GM21381 (cell line): ENCODE data around the gene GLI3.
A peak's percentile ranks its signal among the peaks of the same experiment; 100 is the strongest.

Experiments used
- ATAC-seq: cut with Tn5 transposase; IDR thresholded peaks from one replicate; pipeline ENCODE4 v1.9.1; 2021; ENCODE audit warnings: mild to moderate bottlenecking, moderate library complexity; ENCODE audit not compliant: unreplicated experiment

GLI3 gene

GRCh38 chr7:42236976-42237810, at the start of gene GLI3:
TSS of gene GLI3 (minus strand) at chr7:42237209. CDS start at chr7:42223253, 13,956 bp downstream.
- ATAC-seq, result peak; percentile 64

- ATAC-seq, result no peak
These were observed 48.4 kb upstream of the GLI3 start for GRCh38 chr7:42285383-42285824.

DNA sequence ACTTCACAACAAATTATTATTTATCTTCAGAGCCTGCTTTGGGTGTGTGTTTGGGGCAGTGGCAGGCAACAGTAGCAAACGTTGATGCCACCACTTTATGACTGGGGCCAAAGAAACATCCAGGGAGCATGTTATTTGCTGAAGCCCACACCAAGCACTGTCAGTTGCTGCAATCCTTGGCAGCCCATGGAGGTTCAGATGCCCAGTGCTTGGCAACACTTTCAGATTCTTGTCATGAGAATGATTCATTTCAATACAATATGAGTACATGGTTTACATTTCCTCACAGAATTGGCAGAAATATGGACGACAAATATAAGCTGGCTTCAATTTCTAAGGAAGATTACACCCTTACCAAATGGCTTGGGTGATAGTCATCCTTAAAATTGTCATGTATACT, 46.5 kb upstream of the GLI3 start:
- ATAC-seq, result no peak

DNA sequence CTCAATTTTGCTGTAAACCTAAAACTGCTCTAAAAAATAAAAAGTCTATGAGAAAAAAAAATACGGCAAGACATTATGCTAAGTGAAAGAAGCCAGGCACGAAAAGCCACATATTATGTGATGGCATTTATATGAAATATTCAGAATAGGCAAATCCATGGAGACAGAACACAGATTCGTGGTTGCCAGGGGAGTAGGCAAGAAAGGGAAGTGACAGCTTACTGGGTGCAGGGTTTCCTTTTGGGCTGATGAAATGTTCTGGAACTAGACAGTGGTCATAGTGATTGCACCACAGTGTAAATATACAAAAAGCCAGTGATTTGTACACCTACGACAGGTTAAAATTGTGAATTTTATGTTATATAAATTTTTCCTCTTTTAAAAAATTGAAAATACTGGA, 41.3 kb upstream of the GLI3 start:
- ATAC-seq, result no peak

DNA sequence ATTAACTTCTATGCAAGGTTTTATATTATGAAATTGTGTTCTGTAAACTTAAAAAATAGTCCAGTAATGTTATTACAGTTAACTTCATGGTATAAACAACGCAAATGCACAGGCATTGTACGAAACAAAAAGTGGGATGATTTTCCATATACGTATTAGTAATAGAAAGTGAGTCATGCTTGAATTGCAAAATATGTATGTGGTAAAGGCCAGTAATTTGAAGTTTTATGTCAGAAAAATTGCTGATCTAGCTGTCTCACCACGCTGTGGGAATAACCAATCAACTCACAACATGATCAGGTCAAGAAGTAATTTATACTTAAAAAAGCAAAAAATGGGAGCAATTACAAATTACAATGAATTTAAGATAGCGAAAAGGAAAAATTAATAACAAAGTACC, 37.0 kb upstream of the GLI3 start:
- ATAC-seq, result no peak

GRCh38 chr7:42272793-42273665, 36.0 kb upstream of the GLI3 start:
- ATAC-seq, result no peak

DNA sequence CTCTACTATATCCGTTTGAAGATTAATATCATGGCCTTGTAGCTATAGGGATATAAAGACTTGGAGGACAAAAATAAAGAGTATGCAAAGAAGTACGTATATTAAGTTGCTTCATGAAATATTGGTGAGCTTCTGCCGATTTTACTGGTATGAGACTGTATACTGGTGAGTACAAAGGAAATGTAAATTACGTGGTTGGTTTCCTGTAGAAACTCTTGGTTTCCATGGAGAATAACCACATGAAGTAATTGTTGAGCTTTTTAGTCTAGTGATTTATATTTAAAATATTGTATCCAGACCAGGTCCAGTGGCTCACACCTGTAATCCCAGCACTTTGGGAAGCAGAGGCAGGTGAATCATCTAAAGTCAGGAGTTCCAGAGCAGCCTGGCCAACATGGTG, 32.2 kb upstream of the GLI3 start:
- ATAC-seq, result no peak

DNA sequence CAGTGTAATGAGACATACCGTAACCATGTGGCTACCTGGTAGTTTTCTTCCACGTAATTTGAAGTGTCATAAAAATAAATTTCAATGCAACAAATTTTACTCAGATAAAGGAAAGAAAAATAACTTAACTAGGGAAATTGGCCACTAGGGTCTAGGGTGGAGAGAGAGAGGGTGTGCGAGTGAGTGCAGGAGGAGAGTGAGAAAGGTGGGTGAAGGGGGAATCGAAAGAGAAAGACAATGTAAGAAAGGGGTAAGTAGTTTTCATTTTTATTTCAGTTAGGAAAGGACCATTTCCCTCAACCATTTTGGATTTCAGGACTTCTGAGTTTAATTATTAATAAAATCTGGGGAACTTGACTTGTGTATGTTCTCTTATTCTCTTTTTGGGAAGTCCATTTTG, 27.7 kb upstream of the GLI3 start:
- no peak for ATAC-seq

DNA sequence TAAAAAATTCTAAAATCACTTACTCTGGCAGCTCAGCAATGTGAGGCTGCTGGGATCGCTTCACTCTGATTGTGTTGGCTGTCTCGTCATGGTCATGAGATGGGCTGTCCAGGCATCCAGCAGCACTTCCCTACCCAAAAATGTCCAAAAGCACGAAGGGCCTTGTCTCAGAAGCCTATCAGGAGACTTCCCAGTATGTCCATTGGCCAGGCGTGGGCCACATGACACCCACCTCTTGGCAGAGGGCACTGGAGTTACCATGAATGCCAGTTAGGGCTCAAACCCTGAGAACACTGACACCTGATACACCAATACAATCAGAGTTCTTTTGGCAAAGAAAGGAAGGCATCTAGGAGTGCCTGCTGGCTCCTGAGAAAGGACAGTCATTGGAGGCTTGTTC, 27.0 kb upstream of the GLI3 start:
- no peak for ATAC-seq

- no peak for ATAC-seq
These were observed 26.0 kb upstream of the GLI3 start for GRCh38 chr7:42262964-42263363.

DNA sequence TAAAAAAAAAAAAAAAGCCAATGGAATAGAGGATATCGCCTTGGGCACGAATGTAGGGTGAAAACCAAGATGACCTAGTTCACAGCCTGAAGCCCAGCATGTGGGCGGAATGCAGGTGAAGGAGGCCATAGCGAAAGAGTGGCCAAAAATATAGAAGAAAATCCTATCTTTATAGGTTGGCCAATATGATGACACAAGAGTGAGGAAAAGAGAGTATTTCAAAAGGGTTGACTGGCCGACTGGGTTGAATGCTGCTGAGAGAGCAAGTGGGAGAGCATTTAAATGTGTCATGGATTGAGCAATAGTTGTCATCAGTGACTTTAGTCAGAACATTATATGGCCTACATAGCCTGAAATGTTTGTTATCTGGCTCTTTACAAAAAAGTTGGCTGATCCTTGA, 17.2 kb upstream of the GLI3 start:
- no peak for ATAC-seq

DNA sequence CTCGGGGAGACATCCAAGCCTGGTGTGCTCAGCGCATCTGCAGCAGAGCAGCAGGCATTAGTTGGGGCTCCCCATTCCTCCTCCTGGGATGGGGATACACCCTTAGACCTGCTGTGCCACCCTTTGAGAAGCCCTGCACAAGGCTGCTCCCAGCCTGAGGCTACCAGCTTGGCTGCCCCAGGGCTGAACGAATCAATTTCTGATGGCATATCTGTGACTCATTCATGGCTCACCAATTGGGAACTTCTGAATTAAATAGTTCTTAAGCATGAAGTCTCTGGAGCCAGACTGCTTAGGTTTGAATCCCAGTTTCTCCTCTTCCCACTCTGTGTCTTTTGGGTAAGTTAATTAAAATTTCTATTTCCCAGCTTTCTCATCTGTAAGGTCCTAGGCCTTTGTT, 16.3 kb upstream of the GLI3 start:
- ATAC-seq, result no peak

DNA sequence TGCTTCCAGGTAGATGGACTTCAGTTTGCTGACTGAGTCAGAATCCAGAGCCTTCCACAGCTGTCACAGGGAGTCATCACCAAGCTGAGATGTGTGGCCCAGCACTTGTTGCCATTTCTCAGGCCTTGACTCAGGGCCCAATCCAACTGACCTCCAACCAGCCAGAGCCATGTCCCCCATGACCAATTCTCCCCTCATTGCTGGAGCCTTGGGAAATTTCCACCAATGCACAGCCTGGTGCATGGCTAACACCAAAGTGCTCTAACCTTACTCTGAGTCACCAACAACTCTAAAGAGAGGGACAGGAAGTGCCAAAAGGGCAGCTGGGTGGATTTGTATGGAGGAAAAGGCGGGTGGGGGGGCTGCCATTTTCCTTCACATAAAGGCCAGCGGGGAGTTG, 13.4 kb upstream of the GLI3 start:
- ATAC-seq, result no peak

- no peak for ATAC-seq
These were observed 11.6 kb upstream of the GLI3 start for GRCh38 chr7:42248579-42248978.

- no peak for ATAC-seq
These were observed 10.3 kb upstream of the GLI3 start for GRCh38 chr7:42247301-42247700.

DNA sequence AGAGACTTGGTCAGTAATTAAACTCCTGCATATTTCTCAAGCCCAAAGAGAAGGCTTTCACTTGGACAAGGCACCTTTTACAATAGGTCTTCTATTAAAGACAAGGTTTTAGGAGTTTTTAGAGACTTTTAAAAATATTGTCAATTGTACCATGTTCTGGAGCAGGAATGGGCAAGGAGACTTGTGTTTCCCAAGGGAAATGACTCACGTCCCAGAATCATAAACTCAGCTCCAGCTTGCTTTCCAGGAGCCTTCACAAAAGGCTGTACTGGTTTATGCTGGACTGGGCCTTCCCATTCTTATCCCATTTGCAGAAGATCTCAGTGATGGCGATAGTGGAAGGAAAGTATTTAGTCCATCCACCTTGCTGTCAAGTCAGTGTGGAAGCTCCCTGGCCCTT, 7.8 kb upstream of the GLI3 start:
- ATAC-seq, result no peak

- ATAC-seq, result no peak
These were observed 5.4 kb upstream of the GLI3 start for GRCh38 chr7:42242381-42242780.

- ATAC-seq, result no peak
These were observed 4.4 kb upstream of the GLI3 start for GRCh38 chr7:42241424-42241823.

DNA sequence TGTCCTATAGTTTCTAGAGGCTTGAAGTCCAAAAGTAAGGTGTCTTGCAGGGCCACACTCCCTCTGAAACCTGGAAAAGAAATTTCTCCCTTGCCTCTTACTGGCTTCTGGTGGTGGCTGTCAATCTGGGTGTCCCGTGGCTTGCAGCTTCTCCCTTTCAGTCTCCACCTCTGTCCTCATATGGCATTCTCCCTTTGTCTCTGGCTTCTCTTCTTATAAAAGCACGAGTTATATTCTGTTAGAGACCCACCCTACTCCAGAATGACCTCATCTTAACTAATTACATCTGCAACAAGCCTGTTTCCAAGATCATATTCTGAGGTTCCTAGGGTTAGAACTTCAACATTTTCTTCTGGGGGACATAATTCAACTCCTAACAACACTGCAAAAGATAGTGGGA, 3.4 kb upstream of the GLI3 start:
- no peak for ATAC-seq

- ATAC-seq, result no peak
These were observed 1.8 kb upstream of the GLI3 start for GRCh38 chr7:42238709-42239366.

DNA sequence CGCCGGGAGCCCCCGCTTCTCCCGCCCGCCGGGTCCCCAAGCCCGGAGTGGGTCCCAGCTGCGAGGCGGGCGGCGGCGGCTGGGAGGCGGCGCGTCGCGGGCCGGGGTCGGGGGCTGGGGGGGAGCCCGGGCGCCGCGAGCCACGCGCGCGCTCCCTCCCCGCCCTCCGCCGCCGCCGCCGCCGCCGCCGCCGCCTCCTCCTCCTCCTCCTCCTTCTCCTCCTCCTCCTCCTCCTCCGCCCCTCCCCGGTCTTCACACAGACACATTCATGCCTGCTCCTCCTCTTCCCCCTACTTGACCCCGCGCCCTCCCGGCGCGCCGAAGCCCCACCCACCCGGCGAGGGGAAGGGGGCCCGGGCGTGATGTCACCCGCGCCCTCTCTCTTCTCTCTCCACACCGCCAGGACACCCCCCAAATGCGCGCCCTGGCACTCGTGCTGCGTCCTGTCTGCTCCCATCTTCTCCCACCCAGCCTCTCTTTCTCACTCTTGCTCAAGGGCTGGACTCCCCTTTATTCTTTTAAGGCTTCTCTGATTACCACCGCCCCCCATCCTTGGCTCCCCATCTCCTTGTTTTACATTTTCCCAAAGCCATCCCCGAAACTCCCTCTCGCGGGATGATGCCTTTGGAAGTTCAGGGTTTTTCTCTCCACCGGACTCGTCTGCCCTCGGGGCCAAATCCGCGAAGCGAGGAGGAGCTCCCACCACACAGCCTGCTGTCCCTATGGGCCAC, 967 bp upstream of the GLI3 start:
- no peak for ATAC-seq
